MM.1S (cell line): ENCODE measurements around the gene DSC1.

Source experiments
- CTCF ChIP-seq: fragments of 300-600 bp; sonication (generic); IDR thresholded peaks from 2 replicates; pipeline ENCODE4 v1.5.1; 2016; ENCODE audit warnings: antibody characterized with exemption, low read length, mixed read lengths
- EZH2 ChIP-seq: fragments of 300-600 bp; sonication (generic); optimal IDR thresholded peaks from 2 replicates; pipeline ENCODE3; 2017; ENCODE audit warnings: low read depth, mild to moderate bottlenecking, antibody characterized with exemption, low read length, mixed read lengths
- EZH2phosphoT487 ChIP-seq: fragments of 300-600 bp; sonication (generic); IDR thresholded peaks from 2 replicates; pipeline ENCODE4 v1.6.1; 2018; ENCODE audit warnings: antibody characterized with exemption, low read length

- no peak for TF ChIP-seq CTCF
- no peak for TF ChIP-seq EZH2phosphoT487
- no peak for TF ChIP-seq EZH2
Measured at GRCh38 chr18:31097666-31098065, 65.0 kb downstream of the DSC1 start.
